KG1 (cell line): ENCODE results near the gene SHOX.
"Not testable (repeated sequence)": the region's sequence is repeated elsewhere in the genome, so short reads cannot be mapped to it uniquely, and the experiment has no call there.

ENCODE experiments used
- DNase-seq: peaks from one replicate; lab custom pipeline; 2025; lab: John Stamatoyannopoulos, UW

SHOX gene

DNA sequence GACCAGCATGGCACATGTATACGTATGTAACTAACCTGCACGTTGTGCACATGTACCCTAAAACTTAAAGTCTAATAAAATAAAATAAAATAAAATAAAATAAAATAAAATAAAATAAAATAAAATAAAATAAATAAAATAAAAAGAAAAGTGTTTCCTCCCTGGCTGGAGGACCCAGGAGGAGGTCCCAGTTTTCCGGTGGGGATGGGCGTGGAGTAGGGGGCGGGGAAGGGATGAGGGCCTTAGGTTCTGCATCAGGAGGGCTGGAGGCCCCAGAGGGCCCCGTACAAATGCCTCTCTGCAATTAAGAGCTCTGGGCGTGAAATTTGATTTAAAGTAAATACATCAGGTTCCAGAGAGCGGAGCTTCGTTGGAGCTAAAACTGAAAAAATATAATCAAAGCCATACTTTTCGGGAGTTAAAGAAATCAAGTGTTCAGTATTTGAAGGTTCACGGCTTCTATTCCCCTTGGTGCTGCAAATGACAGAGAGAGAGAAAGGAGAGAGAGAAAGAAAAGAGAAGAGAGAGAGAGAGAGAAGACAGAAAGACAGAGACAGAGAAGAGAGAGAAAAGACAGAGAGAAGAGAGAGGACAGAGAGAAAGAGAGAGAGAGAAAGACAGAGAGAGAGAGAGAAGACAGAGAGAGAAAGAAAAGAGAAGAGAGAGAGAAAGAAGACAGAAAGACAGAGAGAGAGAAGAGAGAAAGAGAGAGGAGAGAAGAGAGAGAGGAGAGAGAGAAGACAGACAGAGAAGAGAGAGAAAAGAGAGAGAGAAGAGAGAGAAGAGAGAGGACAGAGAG is 8.7 kb upstream of the SHOX start:
- no peak for DNase-seq

DNA sequence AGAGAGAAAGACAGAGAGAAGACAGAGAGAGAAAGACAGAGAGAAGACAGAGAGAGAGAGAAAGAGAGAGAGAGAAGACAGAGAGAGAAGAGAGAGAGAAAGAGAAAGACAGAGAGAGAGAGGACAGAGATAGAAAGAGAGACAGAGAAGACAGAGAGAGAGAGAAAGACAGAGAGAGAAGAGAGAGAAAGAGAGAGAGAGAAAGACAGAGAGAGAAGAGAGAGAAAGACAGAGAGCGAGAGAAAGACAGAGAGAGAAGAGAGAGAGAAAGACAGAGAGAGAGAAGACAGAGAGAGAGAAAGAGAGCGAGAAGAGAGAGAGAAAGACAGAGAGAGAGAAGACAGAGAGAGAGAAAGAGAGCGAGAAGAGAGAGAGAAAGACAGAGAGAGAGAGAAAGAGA is 7.8 kb upstream of the SHOX start:
- DNase-seq, result not testable (repeated sequence)

DNA sequence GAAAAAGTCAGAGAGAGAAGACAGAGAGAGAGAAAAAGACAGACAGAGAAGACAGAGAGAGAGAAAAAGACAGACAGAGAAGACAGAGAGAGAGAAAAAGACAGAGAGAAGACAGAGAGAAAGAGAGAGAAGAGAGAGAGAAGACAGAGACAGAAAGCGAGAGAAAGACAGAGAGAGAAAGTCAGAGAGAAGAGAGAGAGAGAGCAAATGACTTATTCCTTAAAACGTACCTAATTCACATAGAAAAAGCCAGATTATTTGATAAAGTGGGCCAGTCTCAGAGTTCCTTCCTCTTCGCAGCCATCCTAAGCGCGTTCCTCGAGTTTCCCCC is 7.4 kb upstream of the SHOX start:
- no peak for DNase-seq

DNA sequence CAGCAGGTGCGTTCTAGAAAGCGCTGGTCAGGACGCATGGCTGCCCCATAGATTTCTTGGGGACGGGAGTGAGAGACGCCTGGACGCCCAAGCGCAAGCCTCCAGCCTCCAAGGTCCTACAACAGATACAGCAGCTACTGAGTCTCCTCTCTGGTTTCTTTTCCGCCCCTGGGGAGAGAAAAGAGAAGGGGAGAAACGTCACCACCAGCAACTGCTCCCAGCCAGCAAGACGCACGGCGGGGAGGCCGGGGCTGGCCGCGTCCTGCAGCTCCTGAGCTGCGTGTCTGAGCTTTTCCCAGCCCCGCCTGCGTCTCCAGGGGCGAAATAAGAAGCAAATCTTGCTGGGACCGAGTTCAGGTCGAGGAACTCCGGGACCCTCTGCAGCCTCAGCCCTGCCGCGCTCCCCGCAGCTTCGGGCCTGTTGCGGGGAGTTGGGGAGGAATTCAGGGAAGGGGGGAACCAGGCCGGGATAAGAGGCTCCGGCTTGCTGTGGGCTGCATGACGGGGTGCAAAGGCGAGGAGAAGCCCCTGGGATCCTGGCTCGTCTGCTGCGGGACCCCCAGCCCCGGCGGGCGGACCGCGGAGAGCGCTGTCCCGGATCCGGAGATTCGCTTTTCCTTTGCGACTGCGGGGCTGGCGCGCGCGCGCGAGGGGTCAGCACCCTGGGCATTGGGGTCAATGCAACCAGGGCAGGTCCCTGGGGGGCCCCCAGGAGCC is 6.8 kb upstream of the SHOX start:
- no peak for DNase-seq

DNA sequence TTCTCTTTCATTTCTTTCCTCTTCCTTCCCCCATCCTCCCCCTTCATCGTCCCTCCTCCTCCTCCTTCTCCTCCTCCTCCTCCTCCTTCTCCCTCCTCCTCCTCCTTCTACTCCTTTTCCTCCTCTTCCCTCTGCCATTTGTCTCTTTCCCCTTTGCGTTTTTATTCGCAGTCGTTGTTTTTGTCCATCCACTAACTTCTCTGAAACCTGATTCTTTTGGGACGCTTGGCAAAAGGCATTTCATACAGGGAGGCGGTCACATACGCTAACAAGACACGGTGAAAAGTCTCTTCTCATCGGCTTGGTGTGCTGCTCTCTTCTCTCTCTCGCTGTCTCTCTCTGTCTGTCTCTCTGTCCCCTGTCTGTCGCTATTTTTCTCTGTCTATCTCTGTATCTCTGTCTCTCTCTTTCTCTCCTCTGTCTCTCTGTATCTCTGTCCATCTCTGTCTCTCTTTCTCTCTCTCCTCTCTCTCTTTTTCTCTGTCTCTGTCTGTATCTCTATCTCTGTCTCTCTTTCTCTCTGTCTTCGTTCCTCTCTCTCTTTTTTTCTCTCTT is 5.4 kb upstream of the SHOX start:
- DNase-seq, result no peak

DNA sequence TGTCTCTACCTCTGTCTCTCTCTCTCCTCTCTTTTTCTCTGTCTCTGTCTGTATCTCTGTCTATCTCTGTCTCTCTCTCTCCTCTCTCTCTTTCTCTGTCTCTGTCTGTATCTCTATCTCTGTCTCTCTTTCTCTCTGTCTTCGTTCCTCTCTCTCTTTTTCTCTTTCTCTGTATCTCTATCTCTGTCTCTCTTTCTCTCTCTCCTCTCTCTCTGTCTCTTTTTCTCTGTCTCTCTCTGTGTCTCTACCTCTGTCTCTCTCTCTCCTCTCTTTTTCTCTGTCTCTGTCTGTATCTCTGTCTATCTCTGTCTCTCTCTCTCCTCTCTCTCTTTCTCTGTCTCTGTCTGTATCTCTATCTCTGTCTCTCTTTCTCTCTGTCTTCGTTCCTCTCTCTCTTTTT is 4.5 kb upstream of the SHOX start:
- not testable (repeated sequence) for DNase-seq

DNA sequence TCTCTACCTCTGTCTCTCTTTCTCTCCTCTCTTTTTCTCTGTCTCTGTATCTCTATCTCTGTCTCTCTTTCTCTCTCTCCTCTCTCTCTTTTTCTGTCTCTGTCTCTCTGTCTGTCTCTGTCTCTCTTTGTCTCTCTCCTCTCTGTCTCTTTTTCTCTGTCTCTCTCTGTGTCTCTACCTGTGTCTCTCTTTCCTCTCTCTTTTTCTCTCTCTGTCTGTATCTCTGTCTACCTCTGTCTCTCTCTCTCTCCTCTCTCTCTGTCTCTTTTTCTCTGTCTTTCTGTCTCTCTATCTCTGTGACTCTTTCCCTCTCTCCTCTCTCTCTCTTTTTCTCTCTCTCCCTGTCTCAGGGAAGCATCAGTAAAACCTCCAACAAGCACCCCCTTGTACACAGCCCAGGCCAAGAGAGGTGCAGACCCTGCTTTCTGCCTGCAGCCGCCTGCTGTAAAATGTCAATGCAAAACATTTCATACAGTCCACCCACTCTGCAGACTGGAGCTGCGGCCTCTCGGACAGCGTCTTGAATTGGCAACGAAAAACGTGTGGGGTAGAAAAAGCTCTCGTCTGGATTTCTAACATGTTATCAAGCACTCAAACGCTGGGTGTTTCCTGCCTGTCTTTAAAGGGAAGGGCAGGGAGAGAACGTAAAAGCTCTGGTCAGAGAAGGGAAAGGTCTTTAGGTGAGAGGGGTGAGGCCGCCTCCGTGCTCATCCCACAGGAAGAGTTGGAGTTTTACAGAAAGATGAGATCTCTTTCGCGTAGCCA is 3.7 kb upstream of the SHOX start:
- no peak for DNase-seq

DNA sequence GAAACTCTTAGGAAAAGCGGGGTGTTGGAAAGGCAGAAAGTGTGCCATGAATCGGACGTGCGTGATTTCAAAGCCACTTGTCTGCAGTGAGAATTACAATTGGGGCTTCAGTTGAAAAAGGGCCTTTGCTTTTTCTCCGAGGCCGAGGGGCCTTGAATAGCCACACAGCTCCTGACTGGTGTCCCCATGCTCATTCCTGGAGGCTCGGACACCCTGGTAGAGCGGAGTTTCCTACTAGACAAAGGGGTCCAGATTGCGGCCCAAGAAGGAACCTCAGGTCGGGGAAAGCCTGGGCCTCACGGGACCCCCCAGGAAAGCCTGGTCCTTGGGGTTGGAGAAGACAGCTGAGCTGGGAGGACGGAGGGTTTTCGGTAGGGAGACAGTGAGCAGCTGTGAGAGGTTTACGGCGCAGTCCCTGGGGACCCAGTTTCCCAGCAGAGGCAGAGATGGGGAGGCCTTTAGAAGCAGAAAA is 3.0 kb upstream of the SHOX start:
- no peak for DNase-seq

DNA sequence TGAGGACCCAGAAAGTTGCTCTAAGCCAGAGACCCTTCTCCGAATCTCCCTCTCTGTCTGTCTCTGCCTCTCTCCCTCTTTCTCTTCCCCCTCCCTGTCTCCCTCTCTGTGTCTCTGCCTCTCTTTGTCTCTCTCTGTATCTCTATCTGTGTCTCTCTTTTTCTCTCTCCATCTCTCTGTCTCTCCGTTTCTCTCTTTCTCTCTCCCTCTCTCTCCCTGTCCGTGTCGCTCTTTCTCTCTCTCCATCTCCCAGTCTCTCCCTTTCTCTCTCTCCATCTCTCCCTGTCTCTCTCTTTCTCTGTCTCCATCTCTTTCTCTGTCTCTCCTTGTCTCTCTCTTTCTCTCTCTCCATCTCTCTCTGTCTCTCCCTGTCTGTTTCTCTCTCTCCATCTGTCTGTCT is 2.6 kb upstream of the SHOX start:
- DNase-seq, result no peak

DNA sequence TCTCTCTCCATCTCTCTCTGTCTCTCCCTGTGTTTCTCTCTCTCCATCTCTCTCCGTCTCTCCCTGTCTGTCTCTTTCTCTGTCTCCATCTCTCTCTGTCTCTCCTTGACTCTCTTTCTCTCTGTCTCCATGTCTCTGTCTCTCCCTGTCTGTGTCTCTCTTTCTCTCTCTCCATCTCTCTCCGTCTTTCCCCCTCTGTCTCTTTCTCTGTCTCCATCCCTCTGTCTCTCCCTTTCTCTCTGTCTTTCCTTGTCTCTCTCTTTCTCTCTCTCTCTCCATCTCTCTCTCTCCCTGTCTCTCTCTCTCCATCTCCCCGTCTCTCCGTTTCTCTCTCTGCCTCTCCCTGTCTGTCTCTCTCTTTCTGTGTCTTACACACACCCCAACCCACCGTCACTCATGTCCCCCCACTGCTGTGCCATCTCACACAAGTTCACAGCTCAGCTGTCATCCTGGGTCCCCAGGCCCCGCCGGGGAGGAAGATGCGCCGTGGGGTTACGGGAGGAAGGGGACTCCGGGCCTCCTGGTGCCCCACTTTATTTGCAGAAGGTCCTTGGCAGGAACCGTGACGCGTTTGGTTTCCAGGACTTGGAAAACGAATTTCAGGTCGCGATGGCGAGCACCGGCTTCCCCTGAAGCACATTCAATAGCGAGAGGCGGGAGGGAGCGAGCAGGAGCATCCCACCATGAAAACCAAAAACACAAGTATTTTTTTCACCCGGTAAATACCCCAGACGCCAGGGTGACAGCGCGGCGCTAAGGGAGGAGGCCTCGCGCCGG is 1.2 kb upstream of the SHOX start:
- DNase-seq, result no peak

DNA sequence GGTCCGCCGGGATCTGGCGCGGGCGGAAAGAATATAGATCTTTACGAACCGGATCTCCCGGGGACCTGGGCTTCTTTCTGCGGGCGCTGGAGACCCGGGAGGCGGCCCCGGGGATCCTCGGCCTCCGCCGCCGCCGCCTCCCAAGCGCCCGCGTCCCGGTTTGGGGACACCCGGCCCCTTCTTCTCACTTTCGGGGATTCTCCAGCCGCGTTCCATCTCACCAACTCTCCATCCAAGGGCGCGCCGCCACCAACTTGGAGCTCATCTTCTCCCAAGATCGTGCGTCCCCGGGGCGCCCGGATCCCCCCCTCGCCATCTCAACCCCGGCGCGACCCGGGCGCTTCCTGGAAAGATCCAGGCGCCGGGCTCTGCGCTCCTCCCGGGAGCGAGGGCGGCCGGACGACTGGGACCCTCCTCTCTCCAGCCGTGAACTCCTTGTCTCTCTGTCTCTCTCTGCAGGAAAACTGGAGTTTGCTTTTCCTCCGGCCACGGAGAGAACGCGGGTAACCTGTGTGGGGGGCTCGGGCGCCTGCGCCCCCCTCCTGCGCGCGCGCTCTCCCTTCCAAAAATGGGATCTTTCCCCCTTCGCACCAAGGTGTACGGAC is 482 bp upstream of the SHOX start:
- no peak for DNase-seq

DNA sequence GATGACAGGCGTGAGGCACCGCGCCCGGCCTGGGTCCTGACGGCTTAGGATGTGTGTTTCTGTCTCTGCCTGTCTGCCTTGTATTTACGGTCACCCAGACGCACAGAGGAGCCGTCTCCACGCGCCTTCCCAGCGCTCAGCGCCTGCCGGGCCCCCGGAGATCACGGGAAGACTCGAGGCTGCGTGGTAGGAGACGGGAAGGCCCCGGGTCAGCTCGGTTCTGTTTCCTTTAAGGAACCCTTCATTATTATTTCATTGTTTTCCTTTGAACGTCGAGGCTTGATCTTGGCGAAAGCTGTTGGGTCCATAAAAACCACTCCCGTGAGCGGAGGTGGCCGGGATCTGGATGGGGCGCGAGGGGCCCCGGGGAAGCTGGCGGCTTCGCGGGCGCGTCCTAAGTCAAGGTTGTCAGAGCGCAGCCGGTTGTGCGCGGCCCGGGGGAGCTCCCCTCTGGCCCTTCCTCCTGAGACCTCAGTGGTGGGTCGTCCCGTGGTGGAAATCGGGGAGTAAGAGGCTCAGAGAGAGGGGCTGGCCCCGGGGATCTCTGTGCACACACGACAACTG is 1.3 kb downstream of the SHOX start:
- DNase-seq, result no peak

DNA sequence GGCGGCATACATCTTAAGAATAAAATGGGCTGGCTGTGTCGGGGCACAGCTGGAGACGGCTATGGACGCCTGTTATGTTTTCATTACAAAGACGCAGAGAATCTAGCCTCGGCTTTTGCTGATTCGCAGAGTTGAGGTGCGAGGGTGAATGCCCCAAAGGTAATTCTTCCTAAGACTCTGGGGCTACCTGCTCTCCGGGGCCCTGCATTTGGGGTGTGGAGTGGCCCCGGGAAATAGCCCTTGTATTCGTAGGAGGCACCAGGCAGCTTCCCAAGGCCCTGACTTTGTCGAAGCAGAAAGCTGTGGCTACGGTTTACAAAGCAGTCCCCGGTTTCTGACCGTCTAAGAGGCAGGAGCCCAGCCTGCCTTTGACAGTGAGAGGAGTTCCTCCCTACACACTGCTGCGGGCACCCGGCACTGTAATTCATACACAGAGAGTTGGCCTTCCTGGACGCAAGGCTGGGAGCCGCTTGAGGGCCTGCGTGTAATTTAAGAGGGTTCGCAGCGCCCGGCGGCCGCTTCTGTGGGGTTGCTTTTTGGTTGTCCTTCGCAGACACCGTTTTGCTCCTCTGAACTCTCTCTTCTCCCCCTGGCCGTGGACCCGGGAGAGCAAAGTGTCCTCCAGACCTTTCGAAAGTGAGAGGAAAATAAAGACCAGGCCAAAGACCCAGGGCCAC is 1.9 kb downstream of the SHOX start:
- no peak for DNase-seq

DNA sequence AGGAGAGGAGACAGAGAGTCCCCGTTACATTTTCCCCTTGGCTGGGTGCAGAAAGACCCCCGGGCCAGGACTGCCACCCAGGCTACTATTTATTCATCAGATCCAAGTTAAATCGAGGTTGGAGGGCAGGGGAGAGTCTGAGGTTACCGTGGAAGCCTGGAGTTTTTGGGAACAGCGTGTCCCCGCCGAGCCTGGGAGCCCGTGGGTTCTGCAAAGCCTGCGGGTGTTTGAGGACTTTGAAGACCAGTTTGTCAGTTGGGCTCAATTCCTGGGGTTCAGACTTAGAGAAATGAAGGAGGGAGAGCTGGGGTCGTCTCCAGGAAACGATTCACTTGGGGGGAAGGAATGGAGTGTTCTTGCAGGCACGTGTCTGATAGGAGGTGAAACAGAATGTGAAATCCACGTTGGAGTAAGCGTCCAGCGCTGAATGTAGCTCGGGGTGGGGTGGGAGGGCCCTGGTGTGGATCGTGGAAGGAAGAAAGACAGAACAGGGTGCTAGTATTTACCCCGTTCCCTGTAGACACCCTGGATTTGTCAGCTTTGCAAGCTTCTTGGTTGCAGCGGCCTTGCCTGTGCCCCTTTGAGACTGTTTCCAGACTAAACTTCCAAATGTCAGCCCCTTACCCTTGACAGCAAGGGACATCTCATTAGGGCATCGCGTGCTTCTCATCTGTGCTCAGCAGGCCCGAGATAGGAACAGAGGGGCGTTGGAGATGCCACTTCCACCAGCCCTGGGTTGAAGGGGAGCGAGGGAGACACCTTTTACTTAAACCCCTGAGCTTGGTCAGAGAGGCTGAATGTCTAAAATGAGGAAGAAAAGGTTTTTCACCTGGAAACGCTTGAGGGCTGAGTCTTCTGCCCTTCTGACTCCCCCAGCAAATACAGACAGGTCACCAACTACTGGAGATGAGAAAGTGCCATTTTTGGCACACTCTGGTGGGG is 2.7 kb downstream of the SHOX start:
- no peak for DNase-seq

DNA sequence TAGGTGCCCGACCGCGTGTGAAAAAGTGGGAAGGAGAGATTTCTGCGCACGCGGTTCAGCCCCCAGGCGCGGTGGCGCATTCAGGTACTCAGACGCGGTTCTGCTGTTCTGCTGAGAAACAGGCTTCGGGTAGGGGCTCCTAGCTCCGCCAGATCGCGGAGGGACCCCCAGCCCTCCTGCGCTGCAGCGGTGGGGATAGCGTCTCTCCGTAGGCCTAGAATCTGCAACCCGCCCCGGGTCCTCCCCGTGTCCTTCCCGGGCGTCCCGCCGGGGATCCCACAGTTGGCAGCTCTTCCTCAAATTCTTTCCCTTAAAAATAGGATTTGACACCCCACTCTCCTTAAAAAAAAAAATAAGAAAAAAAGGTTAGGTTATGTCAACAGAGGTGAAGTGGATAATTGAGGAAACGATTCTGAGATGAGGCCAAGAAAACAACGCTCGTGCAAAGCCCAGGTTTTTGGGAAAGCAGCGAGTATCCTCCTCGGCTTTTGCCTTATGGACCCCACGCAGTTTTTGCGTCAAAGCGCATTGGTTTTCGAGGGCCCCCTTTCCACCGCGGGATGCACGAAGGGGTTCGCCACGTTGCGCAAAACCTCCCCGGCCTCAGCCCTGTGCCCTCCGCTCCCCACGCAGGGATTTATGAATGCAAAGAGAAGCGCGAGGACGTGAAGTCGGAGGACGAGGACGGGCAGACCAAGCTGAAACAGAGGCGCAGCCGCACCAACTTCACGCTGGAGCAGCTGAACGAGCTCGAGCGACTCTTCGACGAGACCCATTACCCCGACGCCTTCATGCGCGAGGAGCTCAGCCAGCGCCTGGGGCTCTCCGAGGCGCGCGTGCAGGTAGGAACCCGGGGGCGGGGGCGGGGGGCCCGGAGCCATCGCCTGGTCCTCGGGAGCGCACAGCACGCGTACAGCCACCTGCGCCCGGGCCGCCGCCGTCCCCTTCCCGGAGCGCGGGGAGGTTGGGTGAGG is 3.7 kb downstream of the SHOX start:
- no peak for DNase-seq

DNA sequence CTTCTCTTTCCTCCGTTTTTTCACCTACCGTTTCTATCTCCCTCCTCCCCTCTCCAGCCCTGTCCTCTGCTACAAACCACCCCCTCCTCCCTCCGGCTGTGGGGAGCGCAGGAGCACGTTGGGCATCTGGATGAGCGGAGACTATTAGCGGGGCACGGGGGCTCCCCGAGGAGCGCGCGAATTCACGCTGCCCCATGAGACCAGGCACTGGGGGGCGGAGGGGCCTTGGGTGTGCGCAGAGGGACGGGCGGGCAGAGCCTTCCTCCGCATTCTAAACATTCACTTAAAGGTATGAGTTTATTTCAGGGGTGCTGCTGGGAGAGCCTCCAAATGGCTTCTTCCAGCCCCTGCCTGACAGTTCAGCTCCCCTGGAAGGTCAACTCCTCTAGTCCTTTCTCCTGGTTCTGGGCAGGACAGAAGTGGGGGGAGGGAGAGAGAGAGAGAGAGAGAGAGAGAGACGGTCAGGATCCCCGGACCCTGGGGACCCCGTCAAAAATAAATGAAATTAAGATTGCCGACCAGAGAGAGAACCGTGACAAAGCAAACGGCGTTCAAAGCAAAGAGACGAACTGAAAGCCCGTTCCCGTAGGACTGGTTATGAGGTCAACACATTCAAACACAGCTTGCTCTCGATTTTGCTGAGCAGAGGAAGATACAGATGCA is 5.0 kb downstream of the SHOX start:
- DNase-seq, result no peak

DNA sequence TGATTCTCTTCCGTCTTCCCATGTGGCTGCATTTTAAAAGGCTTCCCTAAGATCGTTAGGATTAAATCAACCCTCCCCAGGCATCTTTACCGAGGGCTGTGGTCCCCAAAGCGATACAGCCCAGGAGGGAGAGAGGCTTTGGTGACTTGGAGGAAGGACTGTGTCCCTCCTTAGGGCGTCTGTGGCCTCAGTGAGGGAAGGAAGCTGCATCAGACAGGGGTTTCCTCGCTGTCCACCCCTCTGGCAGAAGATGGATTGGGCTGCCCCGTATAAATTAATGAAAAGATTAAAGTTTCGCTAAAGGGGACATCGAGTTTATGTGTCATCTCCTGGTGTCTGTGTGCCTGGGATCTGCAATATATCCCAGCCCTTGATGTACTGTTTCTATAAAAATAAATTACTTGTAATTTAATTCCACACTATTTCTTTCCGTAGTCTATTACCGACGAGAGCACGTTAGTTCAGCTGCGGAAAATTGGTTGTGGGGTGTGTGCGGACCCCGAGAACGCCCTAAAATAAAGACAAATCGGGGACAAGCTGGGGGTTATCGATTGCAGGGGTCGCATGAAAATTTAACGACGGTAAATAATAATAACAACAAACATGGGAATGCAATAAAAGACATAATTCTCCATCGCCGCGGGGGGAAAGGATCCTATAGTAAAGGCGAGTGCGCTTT is 6.5 kb downstream of the SHOX start:
- DNase-seq, result no peak
